ENCODE data around the gene RCOR1. TPM values are rescaled to one million over a fixed set of nuclear protein-coding genes. Genes with fewer than 3 reads are reported as not detected.

The RCOR1 gene
- total RNA-seq, 1 experiment from 2014 or later, result 34.1 TPM

GRCh38 chr14:102606296-102606695 is 13.8 kb downstream of the RCOR1 start:
- H4K20me1 ChIP-seq (ENCODE audit: control insufficient read depth, insufficient read depth, insufficient read length), result no peaks in the 10 kb centered on the region
- Mint-ChIP-seq H3K27me3 (ENCODE audit: low read depth) (no peaks in the 10 kb centered on the region), H3K9me3 (no peaks in the 10 kb centered on the region), H3K27ac (peak overlapping the region in 2 of 3 experiments; percentile 25 to 75; a peak in 3 of 7 replicates), H3K4me3 (no peak overlapping the region), H3K4me1 (peaks cover 4 to 11% of the 10 kb centered on the region in 2 experiments), H3K36me3 (ENCODE audit: insufficient read depth in 1 of 3, low read depth in 3 of 3) (peaks cover 2 to 12% (median 10%) of the 10 kb centered on the region in 3 experiments; a peak in 3 of 7 replicates)
- WGBS (ENCODE audit: extremely low coverage, insufficient read length, low lambda C conversion rate), result no CpG with 5 or more reads among the region's 4 CpGs
- no peak overlapping the region for H2BK5ac ChIP-seq (ENCODE audit: insufficient read length, low read length)
- no peaks in the 10 kb centered on the region for H3K27me3 ChIP-seq (ENCODE audit: insufficient read depth, low read length)
- H3K23ac ChIP-seq (ENCODE audit: insufficient read length, low read depth, low read length), result no peak overlapping the region
- DNase-seq, result no peak
- no peaks in the 10 kb centered on the region for H3K23me2 ChIP-seq (ENCODE audit: insufficient read length, low read depth, low read length, poor library complexity, severe bottlenecking)
- H3K79me1 ChIP-seq (ENCODE audit: insufficient read depth, low read depth, low read length, poor library complexity, severe bottlenecking), result peaks cover 5% of the 10 kb centered on the region
- no peak overlapping the region for H2BK12ac ChIP-seq (ENCODE audit: insufficient read length, low read depth, low read length)
- H3K27ac ChIP-seq (ENCODE audit: insufficient read length, low read depth, low read length), result no peak overlapping the region
- H2BK20ac ChIP-seq (ENCODE audit: low read depth, low read length, poor library complexity, severe bottlenecking), result no peak overlapping the region
- no peak overlapping the region for H3K14ac ChIP-seq (ENCODE audit: insufficient read depth, low read length)
- H2AFZ ChIP-seq (ENCODE audit: low read length), result no peak overlapping the region
- no peak overlapping the region for H3K56ac ChIP-seq (ENCODE audit: insufficient read length, low read depth, low read length)
- H2BK15ac ChIP-seq (ENCODE audit: low read depth, low read length), result no peak overlapping the region
- no peak overlapping the region for H3K4me2 ChIP-seq (ENCODE audit: insufficient read depth, insufficient read length, low read length)
- H2BK120ac ChIP-seq (ENCODE audit: low read depth, low read length, poor library complexity, severe bottlenecking), result no peak overlapping the region
- no peak overlapping the region for H2AK5ac ChIP-seq (ENCODE audit: insufficient read length, low read length)
- H3T11ph ChIP-seq (ENCODE audit: low read length), result no peak overlapping the region
- no peak overlapping the region for H4K91ac ChIP-seq (ENCODE audit: insufficient read length, low read depth, low read length)
- TF ChIP-seq CTCF (conservative IDR thresholded peaks at IDR 0.05), result no peak
- H4K5ac ChIP-seq (ENCODE audit: insufficient read length, low read depth, low read length), result no peak overlapping the region
- no peak overlapping the region for H3K9ac ChIP-seq (ENCODE audit: extremely low read depth, insufficient read length, low read length)
- no peaks in the 10 kb centered on the region for H3K9me3 ChIP-seq (ENCODE audit: control insufficient read depth, low read depth, low read length)
- peaks cover 29% of the 10 kb centered on the region; the same call in 1 of the 2 replicates for H3K79me2 ChIP-seq (ENCODE audit: insufficient read depth, low read length)
- H4K8ac ChIP-seq (replicated peaks; ENCODE audit: insufficient read length, low read depth, low read length), result no peak overlapping the region
- H3K4ac ChIP-seq (ENCODE audit: low read depth, low read length), result no peak overlapping the region
- H3K4me1 ChIP-seq (ENCODE audit: insufficient read depth, low read length), result no peaks in the 10 kb centered on the region
- no peak overlapping the region for H3K18ac ChIP-seq (ENCODE audit: insufficient read length, low read depth, low read length)
